Caki2 (cell line): ENCODE data around the gene RFC2. TPM values are rescaled to one million over a fixed set of nuclear protein-coding genes. Genes with fewer than 3 reads are reported as not detected.
"Not testable (repeated sequence)": the region's sequence is repeated elsewhere in the genome, so short reads cannot be mapped to it uniquely, and the experiment has no call there.

Experiments used
- DNase-seq: peaks from one replicate; pipeline ENCODE4 v3.0.0-alpha.2; 2015; ENCODE audit warnings: low read depth
- in situ Hi-C: cut with HindIII; loops from 2 replicates; pipeline ENCODE4 v1.10.0; 2016; ENCODE audit warnings: low sequenced_read_pairs, low pct_unique_long_range_greater_than_20kb, mixed read lengths
- total RNA-seq: library from RNA; depleted of rRNA; stranded (reverse); fragments of >200 nt; shearing (Covaris generic); gene quantifications from 2 replicates; pipeline ENCODE4 v1.2.3, GENCODE V29; 2014; ENCODE audit warnings: low replicate concordance

RFC2 gene
- total RNA-seq, 1 experiment from 2014 or later, result 50.5 TPM

DNA sequence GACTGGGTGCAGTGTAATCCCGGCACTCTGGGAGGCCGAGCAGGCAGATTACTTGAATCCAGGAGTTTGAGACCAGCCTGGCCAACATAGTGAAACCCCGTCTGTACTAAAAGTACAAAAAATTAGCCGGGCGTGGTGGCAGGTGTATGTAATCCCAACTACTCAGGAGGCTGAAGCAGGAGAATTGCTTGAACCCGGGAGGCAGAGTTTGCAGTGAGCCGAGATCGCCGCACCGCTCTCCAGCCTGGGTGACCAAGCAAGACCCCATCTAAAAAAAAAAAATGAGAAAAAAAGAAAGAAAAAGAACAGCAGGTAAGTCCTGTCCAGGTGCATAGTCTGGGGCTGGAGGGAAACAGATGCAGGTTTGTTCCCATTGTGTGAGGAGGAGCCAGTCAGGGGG is 48.1 kb downstream of the RFC2 start:
- DNase-seq, in situ Hi-C loops: not testable (repeated sequence)

DNA sequence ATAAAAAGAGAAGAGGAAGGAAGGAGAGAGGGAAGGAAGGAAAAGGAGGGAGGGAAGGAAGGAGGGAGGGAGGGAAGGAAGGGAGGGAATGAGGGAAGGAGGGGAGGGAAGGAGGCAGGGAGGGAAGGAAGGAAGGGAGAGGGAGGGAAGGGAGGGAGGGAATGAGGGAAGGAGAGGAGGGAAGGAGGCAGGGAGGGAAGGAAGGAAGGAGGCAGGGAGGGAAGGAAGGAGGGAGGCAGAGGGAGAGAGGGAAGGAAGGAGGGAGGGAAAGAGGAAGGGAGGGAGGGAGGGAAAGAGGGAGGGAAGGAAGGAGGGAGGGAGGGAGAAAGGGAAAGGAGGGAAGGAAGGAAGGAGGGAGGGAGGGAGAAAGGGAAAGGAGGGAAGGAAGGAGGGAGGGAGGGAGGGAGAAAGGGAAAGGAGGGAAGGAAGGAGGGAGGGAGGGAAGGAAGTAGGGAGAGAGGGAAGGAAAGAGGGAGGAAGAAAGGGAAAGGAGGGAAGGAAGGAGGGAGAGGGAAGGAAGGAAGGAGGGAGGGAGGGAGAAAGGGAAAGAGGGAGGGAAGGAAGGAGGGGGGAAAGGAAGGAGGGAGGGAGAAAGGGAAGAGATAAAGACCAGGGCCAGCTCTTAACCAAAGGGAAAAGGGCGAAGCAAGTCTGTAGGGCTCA is 50.1 kb downstream of the RFC2 start:
- in situ Hi-C loops, result no loop called here
- no peak for DNase-seq

DNA sequence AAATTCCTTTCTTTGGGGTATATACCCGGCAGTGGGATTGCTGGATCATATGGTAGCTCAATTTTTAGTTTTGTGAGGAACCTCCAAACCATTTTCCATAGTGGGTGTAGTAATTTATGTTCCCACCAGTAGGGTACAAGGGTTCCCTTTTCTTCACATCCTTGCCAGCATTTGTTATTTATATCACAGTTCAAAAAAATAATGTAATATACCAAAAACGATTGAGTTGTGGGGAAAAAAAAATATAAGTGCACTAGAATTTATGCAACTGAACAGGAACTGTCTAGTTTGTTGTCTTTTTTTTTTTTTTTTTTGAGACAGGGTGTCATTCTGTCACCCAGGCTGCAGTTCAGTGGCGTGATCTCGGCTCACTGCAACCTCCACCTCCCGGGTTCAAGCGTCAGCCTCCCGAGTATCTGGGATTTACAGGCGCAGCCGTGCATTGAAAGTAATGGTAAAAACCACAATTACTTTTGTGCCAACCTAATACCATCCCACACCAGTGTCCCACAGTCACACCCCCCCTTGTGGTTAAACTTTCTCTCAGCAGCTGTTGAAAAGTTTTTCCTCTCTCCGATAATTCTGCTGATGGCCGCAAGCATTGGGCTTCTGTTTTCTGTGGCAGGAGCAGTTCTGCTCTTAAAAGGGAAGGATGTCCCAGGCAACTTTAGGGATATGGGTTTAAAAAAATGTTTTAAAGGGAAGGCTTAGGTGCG is 51.2 kb downstream of the RFC2 start:
- peak; percentile 25 for DNase-seq
- in situ Hi-C loops, result no loop called here

DNA sequence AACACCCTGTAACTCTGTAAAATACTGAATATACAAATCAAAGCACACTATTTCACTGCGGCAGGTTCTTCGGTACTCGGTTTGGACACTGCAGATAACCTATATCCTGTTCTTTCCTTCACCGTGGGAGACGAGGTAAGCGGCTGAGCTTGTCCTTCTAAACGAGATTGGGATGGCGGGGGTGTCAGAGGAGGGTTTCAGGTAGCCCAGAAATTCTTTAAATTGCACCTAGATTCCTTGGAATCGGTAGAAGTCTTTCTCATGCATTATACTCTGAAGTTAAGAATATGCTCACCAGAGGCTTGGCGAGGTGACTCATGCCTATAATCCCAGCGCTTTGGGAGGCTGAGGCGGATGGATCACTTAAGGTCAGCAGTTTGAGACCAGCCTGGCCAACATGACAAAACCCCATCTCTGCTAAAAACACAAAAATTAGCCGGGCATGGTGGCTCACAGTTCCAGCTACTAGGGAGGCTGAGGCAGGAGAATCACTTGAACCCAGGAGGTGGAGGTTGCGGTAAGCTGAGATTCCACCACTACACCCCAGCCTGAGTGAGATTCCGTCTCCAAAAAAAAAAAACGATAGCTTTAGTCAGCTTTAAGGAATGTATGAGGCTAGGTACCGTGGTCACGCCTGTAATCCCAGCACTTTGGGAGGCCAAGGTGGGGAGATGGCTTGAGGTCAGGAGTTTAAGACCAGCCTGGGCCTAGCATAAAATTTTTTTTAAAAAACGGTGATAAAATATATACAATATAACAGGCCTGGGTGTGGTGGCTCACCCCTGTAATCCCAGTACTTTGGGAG is 54.4 kb downstream of the RFC2 start:
- in situ Hi-C loops, result no loop called here
- no peak for DNase-seq

DNA sequence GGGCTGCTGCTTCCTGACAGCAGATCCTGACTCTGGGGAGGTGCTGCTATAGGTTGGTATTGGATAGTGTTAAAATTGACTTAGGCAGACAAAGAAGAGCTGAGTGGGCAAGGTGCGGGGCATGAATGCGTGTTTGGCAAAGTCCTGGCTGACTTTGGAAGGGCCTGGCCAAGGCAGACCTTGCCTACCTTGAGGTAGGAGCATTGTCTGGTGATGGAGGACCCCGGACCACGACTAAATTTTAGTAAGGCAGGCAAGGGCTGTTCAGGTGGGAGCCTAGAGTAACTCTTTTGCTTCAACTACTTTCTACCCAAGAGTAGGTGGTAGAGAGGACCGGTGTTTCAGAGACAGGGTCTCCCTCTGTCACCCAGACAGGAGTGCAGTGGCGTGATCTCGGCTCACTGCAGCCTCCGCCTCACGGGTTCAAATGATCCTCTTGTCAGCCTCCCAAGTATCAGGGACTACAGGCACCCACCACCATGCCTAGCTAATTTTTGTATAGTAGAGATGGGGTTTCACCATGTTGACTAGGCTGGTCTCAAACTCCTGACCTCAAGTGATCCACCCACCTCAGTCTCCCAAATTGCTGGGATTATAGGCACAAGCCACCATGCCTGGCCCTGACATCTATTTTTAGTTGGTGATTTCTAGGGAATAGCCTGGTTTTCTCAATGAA is 56.6 kb downstream of the RFC2 start:
- in situ Hi-C loops, result no loop called here
- no peak for DNase-seq

DNA sequence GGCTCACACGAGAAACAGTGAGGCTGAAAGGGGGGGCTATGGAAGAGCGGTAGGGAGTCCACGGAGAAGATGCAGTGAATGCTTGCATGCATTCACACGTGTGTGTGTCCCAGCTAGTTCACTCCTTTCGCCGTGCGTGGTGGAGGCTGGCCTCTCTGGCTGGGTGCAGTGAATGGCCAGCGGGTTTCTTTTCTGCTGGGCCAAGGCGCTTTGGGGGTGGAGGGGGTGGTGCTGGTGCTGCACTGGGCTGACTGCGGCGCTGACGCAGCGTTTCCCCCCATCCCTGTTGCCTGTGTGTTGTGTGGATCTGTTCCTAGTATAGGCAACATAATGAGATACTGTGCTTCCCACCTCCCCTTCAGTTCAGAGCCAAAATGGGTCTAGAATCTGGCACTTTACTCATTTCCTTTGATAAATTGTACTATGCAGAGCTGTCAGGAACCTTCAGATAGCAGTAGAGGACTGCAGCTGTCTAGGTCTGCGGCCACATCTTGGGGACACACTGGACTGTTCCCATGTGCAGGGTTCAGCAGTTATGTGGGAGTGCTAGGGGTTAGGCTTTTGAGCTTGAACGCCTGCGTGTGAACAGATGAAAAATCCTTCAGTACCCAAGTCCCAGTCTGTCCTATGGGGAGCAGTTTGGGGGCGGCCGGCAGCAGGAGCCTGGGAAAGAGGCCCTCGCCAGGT is 58.1 kb downstream of the RFC2 start:
- in situ Hi-C loops, DNase-seq: not testable (repeated sequence)

DNA sequence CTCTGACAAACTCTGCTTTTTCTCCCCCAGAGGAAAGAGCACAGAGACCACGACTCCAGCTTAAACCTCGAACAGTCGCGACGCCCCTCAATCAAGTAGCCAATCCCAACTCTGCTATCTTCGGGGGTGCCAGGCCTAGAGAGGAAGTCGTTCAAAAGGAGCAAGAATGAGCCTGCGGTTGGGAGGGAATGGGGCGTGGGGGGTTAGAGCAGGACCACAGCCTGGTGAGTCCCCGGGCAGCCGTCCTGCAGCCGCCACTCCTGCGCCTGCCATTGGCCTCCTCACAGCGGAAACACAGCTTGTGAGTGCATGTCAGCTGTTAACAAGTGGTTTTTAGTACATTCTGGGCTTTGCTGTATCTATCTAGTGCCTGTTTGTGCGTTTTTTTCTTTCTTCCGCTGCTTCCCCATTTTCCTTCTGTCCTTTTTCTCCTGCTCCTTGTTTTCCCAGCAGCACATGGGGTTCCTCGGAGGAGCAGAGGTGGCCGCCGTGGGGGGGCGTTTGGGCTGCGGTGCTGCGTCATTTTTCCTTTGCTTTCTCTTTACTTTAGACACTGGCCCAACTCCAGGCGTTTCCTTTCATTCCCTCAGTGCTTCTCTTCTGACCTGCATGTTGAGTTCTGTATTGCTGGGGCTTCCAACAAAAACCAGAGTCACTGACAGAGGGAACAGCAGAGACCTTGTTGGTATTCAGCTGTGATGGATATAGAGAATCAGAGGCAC is 58.9 kb downstream of the RFC2 start:
- in situ Hi-C loops, DNase-seq: not testable (repeated sequence)

DNA sequence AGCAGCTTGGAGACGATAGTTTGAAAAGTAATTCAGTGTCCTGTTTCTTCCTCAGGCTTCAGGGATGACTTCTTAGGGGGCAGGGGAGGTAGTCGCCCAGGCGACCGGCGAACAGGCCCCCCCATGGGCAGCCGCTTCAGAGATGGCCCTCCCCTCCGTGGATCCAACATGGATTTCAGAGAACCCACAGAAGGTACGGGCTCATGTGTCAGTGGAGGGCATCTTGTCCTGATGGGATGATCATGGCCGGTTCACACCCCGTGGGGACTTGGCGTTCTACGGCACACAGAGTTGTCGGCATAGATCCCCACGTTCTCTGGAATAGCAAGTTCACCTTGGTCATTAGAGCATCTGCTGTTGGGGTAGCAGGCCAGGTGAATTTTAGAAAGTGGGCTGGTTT is 59.5 kb downstream of the RFC2 start:
- in situ Hi-C loops, result no loop called here
- no peak for DNase-seq

DNA sequence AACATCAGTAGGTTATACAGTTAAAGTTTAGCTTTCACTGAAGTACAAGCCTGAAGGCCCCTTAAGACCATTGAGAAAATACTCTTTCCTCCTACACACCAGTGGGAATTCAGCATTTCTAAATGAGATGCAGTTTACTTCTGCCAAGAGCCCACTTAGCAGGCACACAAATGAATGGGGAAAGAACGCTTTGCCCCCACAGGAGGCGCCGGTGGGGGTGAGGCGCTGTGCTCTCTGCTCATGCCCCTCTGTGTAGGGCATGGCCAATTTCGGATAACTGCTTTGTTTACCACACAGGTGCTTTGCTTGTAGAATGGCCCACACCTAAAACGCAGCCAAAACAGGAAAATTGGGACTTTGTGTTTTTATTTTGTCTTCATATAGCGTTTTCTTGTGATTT is 60.3 kb downstream of the RFC2 start:
- in situ Hi-C loops, result no loop called here
- no peak for DNase-seq

DNA sequence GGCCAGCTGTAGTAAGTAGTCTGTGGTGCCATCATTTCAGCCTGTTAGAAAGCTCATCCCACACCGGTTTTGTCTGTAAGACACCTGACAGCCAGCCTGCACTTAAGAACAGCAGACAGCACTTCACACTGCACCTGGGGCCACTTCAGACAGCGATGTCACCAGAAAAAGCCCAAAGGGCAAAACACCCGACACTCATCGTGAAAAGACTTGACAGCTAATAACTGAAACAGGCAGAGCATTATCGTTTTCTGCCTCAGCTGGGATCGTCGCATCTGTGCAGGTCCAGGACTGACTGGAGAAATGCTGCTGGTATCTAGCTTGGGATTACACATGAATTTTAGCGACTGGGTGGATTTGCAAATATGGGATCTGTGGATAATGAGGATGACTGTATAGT is 61.1 kb downstream of the RFC2 start:
- DNase-seq, result no peak
- in situ Hi-C loops, result no loop called here

DNA sequence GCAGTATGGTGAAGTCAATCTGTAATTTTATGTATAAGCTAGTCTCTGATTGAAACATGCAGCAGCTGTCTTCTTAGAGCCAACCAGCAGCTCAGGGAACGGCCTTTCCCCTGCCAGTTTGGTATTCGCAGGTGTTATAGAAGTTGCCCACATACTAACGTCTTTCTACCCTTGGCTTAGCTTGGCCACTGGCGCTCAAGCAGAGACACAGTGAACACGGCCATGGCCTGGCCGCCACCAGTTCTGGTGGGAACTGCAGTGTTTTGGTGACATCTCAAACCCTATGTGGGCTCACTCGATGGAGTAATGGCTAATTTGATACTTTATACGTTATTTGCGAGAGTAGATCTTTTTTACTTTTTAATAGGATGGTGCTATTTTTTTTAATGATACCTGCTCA is 63.0 kb downstream of the RFC2 start:
- no peak for DNase-seq
- in situ Hi-C loops, result no loop called here

DNA sequence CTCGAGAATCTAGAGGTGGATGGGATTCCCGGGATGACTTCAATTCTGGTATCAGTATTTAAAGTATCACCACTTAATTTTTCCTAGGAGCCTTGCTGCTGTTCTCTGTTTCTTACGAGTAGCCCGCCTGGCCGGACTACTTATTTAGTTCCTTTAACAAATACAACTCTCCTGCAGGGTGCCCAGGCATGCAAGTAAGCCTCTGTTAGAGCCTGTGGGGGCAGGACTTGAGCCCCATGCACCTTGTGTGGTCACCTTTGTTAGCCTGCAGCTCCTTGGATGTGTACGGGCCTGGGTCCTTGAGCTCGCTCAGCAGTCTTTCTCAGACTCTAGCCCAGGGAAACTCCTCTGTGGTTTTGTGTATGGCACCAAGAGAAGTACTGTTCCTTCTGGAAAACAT is 63.9 kb downstream of the RFC2 start:
- in situ Hi-C loops, result no loop called here

DNA sequence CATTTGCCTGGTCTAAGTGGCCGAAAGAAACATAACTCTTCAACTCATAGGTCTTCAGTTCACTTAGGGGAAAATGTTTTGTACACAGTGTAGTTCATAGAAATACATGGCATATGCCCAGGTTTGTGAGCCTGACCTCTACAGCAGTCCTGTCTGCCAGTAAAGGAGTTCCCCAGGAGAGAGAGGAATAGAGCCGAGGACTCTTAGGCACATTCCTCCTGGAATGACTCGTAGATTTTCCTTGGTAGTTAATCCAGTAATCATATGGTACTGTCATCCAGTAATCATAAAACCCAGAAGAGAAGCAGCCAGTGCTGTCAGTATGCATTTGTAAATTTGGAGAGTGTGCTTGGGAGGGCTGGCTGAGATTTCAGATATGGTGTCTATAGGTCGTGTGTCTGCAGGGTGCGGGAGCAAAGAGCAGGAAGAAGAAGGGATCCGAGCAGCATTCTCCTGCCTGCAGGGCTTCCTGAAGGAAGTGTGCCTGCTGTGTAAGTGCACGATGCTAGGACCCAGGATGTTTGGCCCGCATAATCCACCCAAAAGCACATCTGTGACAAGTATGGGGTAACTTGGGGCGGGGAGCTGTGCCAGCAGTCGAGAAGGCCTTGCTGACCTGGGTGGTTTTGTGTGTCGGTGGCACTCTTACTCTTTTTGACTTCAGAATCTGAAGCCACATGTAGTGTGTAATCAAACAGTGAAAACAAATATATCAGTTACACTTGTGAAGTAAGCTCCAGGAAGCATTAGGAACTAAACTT is 66.1 kb downstream of the RFC2 start:
- in situ Hi-C loops, result no loop called here
- DNase-seq, result peak; percentile 22

More for the DNA sequence above, 63.9 kb downstream of the RFC2 start:
- no peak for DNase-seq

DNA sequence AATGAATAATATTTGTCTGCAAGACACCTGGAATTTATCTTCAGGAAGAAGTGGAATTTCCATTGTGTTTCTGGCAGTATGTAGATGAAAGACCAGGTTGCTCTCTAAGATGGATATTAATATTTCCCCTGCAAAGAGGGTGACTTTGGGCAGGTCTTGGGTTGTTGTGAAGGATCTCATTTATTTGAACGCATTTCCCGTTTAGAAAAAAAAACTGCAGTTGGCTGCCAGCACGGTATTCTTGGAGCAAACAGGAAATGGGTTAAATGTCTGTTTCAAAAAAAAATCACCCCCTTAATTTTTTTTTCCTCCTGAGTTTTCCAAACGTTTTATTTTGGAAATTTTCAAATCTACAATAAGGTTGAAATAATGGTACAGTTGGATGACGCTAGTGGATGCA is 68.6 kb downstream of the RFC2 start:
- no peak for DNase-seq
- in situ Hi-C loops, result no loop called here

DNA sequence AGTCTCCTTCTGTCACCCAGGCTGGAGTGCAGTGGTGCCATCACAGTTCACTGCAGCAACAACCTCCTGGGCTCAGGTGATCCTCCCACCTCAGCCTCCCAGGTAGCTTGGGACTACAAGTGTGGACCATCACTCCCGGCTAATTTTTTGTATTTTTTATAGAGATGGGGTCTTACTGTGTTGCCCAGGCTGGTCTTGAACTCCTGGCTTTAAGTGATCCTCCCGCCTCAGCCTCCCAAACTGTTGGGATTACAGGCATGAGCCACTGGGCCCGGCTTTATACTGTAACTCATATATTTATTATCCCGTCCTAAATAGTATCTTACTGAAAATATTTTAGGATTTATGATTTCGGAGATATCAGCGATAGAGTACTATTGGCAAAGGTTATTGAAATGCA is 69.2 kb downstream of the RFC2 start:
- in situ Hi-C loops, result no loop called here
- no peak for DNase-seq

DNA sequence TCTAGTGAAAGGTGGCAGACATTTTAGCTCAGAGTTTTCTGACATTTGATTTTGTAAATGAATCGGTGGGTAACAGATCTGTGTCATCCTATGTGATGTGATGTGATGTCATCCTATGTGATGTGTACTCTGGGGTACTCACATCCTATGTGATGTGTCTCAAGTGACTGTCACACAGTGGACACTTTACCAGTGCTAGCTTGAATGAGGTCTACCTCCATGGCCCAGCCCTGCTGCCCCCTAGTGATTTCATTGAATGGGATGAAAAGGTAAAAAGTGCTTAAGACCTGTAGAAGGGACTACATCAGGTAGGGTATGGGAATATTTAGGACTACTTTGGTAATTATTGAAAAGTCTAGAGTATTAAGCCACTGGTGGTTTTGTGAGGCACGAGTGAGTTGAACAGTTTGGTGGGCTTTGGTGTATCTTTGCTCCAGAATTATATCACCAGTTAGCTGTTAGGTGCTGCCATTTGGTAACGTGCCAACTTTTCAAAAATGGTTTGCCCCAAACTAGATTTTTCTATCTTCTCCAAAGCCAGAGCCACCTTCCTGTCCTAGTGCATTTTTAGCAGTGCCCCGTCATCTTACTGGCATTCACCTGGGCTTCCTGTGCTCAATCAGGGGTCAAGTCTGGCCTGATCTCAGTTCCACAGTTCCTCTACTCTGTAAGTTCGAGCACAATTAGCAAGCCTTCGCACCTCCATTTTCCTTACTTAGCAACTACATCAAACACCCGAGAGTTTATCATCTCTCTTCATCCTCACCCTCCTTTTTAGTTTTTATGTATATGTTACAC is 70.3 kb downstream of the RFC2 start:
- in situ Hi-C loops, result no loop called here
- DNase-seq, result no peak
